Glomerular visceral epithelial cell (primary cell): Measurements from ENCODE around the gene NRDE2.

Experiments
- DNase-seq: peaks from one replicate; pipeline ENCODE4 v3.0.0-alpha.2; 2016; ENCODE audit errors: extremely low spot score

Gene NRDE2

GRCh38 chr14:90296641-90297040 is 35.1 kb downstream of the NRDE2 start:
- DNase-seq: no peak

GRCh38 chr14:90295870-90296516 is 35.7 kb downstream of the NRDE2 start:
- DNase-seq: no peak

GRCh38 chr14:90294872-90295271 is 36.9 kb downstream of the NRDE2 start:
- no peak for DNase-seq

GRCh38 chr14:90293766-90294730 is 37.7 kb downstream of the NRDE2 start:
- no peak for DNase-seq

GRCh38 chr14:90291699-90292098 is 40.0 kb downstream of the NRDE2 start:
- DNase-seq: no peak

- no peak for DNase-seq
These were observed 41.3 kb downstream of the NRDE2 start for GRCh38 chr14:90290337-90291011.

GRCh38 chr14:90288651-90289355 is 42.9 kb downstream of the NRDE2 start:
- DNase-seq: no peak

- no peak for DNase-seq
These were observed 44.0 kb downstream of the NRDE2 start for GRCh38 chr14:90287791-90288190.

GRCh38 chr14:90281756-90282155 is 50.0 kb downstream of the NRDE2 start:
- DNase-seq: no peak

GRCh38 chr14:90281261-90281660 is 50.5 kb downstream of the NRDE2 start:
- DNase-seq: peak; percentile 67

GRCh38 chr14:90280096-90280495 is 51.6 kb downstream of the NRDE2 start:
- DNase-seq: no peak

- DNase-seq: no peak
These were observed 53.3 kb downstream of the NRDE2 start for GRCh38 chr14:90278199-90279175.

GRCh38 chr14:90277581-90278198 is 54.1 kb downstream of the NRDE2 start:
- no peak for DNase-seq

GRCh38 chr14:90276646-90277367 is 54.9 kb downstream of the NRDE2 start:
- DNase-seq: no peak

- no peak for DNase-seq
These were observed 55.9 kb downstream of the NRDE2 start for GRCh38 chr14:90275820-90276219.

GRCh38 chr14:90275458-90275814 is 56.3 kb downstream of the NRDE2 start:
- DNase-seq: no peak

- DNase-seq: peak; percentile 46
These were observed 56.8 kb downstream of the NRDE2 start for GRCh38 chr14:90274808-90275457.

- DNase-seq: no peak
These were observed 57.7 kb downstream of the NRDE2 start for GRCh38 chr14:90274019-90274418.

- no peak for DNase-seq
These were observed 58.2 kb downstream of the NRDE2 start for GRCh38 chr14:90273532-90273931.
